HCT116 (cell line): ENCODE measurements around the gene ASXL2.
"Not testable (repeated sequence)": the region's sequence is repeated elsewhere in the genome, so short reads cannot be mapped to it uniquely, and the experiment has no call there.

Experiments used
- CTCF ChIP-seq, 3 experiments: fragments of 200-600 bp in 1 of 3; sonication (generic) in 1 of 3; IDR thresholded peaks in 2 of 3; conservative IDR thresholded peaks in 1 of 3; 2 replicates each; pipeline ENCODE4 v1.5.1; 2012 to 2017; ENCODE audit warnings: low read depth in 2 of 3, low read length in 2 of 3, antibody characterized with exemption in 1 of 3, borderline replicate concordance in 1 of 3, control low read depth in 1 of 3, mild to moderate bottlenecking in 1 of 3, mixed read lengths in 1 of 3, mixed run types in 1 of 3, moderate library complexity in 1 of 3; ENCODE audit not compliant: insufficient read depth in 1 of 3
- EZH2 ChIP-seq: fragments of 200-600 bp; sonication (generic); IDR thresholded peaks from 2 replicates; pipeline ENCODE4 v1.6.1; 2017; ENCODE audit warnings: antibody characterized with exemption, mixed run types
- POLR2AphosphoS5 ChIP-seq: IDR thresholded peaks from 2 replicates; pipeline ENCODE4 v1.6.1; 2011; ENCODE audit warnings: mild to moderate bottlenecking, low read depth, low read length, moderate library complexity
- RAD21 ChIP-seq: IDR thresholded peaks from 2 replicates; pipeline ENCODE4 v1.6.1; 2012; ENCODE audit warnings: low read depth, mild to moderate bottlenecking
- SP1 ChIP-seq: IDR thresholded peaks from 2 replicates; pipeline ENCODE4 v1.6.1; 2012; ENCODE audit warnings: low read depth

DNA sequence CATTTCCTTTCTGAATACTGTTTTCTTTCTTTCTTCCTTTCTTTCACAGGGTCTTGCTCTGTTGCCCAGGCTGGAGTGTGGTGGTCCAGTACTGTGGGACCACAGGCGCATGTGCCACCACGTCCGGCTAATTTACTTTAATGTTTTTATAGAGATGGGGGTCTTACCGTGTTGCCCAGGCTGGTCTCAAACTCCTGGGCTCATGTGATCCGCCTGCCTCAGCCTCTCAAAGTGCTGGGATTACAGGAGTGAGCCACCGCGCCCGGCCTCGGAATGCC is 35.3 kb upstream of the ASXL2 start:
- TF ChIP-seq CTCF (IDR thresholded peaks at IDR 0.05 in 2 of 3, conservative IDR thresholded peaks at IDR 0.05 in 1 of 3; ENCODE audit: borderline replicate concordance in 1 of 3, insufficient read depth in 1 of 3, low read depth in 2 of 3, low read length in 2 of 3); RAD21; EZH2; SP1; POLR2AphosphoS5: not testable (repeated sequence)
